ENCODE results near the gene AFMID.
"Not testable (repeated sequence)": the region's sequence is repeated elsewhere in the genome, so short reads cannot be mapped to it uniquely, and the experiment has no call there.

Gene AFMID

GRCh38 chr17:78239489-78239931, 52.3 kb downstream of the AFMID start:
- no peak for DNase-seq

DNA sequence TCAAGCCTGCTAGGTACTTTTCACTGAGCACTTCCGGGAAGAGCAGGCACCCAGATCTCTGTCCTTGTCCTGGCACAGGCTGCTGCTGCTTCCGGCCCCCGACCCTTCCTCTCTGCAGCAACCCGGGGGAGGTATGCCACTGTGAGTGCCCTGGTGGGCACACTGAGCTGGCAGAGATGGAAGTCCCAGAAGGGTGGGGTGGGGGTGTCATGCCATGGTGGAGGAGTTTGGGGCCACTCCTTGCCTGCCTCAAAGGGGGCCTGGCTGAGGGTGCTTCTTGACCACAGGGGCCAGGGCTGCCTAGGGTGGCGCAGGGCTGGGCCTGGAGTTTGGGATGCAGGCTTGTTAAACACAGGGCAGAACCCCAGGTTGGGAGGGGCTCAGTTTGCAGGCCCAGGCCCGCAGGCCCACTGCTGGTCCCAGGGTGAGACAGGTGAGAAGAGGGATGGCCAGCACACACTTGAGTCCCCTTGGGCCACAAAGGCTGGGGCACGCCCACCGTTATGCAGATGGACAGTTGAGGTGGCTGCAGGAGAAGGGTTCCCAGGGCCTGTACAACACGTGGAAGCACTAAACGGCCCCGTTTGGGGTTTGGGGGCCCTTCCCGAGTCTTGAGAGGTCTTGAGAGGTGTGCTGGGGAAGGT, 53.0 kb downstream of the AFMID start:
- no peak for DNase-seq

- DNase-seq, result no peak
Measured at GRCh38 chr17:78240839-78241238, 53.7 kb downstream of the AFMID start.

GRCh38 chr17:78241277-78242023, 54.3 kb downstream of the AFMID start:
- peak; percentile 1 for DNase-seq

GRCh38 chr17:78242024-78242742, 55.0 kb downstream of the AFMID start:
- DNase-seq, result peak; percentile 53

- no peak for DNase-seq
Measured at GRCh38 chr17:78247304-78247703, 60.1 kb downstream of the AFMID start.

DNA sequence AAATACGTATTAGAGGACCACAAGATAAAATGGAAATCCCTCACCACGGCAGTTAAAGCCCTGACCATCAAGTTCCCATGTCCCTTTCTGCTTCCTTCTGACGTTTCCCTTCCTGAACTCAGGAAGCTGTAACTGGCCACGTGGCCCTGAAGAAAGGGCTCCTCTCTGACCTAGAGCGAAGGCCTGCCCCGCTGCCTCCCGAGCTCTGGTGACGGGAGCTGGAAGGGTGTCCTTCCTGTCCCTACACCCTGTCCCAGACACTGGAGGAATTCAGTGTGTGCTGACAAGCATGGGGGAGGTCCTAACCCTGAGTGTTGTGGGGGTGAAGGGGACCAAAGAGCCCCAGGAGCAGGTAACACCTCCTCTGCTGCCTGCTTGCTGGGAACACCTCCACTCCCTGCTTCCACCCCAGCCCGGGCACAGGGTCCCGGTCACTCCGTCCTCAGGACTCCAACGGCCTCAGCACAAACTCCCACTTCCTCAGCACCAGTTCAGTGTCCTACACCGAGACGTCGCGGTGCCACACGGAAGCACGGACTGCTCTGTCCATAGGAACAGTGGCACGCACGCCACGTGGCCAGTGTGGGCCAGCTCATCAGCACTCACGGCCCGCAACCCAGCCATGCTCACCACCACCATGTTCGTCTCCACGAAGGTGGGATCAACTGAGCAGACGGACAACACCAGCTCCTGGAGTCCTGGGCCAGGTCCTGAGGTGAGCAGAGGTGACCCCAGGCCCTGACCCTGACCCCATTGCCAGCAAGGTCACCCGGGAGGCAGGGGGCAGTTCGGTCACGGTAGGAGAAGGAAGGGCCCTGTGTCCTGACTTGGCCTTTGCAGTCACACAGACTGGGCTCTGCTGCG, 61.1 kb downstream of the AFMID start:
- no peak for DNase-seq

DNA sequence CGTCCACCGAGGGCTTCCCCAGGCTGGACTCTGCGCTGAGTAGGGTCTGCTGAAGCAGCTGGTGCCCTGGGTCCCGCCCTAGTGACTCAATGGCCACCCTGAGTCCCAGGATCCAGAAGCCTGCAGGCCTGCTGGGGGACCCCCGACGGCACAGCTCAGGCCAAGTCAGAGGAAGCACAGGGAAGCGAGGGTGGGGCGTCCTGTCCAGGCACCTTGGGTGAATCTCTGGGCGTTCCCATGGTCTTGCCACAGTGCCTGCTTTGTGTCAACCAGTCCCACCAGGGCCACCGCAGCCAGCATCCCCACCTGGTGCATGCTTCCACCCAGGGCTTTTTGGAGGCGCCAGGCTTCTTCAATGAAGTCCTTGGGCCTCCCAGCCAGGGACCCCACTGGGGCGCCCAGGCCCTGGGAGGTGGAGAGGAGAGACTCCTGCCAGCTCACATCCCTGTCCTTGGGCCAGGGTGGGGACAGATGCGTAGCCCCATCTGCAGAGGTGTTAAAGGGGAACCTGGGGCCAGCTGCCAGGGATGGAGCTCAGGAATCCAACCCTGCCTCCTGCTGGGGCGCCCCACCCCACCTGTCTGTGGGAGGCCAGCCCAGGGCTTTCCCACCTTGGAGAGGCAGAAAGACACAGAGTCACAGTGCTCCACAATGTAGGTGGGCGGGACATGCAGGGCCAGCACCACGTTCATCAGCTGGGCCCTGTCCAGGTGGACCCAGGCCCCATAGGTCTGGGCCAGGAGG, 62.1 kb downstream of the AFMID start:
- DNase-seq, result no peak

DNA sequence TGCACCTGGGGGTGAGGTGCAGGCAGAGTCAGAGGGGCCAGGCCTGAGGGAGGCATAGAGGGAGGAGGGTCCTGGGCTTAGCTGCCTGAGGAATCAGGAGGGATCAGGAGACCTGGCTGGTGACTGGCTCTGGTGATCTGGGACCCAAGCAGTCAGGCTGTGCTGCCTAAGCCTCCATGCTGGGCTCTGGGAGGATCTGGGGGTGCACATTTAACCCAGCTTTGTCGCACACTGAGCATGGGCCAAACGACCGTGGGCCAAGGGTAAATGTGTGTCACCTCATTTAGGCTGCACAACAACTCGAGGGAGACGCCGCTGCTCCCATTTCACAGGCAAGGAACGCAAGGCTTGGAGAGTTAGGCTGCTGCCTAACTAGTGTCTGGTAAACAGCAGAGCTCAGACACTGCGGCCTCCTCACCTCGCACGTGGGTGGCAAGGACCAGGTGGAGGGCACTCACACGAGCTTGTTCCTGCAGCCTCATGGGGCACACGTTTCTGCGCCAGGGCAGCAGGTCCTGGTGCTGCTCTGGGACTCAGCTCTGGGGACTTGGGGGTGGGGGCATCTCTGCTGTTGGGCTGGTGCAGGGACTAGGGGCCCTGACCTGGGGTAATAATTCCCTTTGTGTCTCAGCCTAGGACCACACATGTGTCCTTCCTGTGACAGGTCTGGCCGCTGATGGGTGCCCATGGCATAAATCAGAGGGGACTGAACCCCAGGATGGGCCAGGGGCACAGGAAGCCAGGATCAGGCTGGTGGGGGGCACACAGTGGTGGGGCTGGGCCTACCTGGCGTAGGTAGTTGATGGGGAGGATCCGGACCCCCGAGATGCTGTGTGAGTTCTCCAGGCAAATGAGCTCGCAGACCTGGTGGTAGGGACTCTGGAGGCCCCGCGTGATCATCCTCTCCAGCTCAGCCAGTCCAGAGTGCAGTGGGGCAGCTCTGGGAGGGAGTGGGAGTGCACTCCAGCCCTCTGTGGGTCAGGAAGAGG, 63.0 kb downstream of the AFMID start:
- no peak for DNase-seq

DNA sequence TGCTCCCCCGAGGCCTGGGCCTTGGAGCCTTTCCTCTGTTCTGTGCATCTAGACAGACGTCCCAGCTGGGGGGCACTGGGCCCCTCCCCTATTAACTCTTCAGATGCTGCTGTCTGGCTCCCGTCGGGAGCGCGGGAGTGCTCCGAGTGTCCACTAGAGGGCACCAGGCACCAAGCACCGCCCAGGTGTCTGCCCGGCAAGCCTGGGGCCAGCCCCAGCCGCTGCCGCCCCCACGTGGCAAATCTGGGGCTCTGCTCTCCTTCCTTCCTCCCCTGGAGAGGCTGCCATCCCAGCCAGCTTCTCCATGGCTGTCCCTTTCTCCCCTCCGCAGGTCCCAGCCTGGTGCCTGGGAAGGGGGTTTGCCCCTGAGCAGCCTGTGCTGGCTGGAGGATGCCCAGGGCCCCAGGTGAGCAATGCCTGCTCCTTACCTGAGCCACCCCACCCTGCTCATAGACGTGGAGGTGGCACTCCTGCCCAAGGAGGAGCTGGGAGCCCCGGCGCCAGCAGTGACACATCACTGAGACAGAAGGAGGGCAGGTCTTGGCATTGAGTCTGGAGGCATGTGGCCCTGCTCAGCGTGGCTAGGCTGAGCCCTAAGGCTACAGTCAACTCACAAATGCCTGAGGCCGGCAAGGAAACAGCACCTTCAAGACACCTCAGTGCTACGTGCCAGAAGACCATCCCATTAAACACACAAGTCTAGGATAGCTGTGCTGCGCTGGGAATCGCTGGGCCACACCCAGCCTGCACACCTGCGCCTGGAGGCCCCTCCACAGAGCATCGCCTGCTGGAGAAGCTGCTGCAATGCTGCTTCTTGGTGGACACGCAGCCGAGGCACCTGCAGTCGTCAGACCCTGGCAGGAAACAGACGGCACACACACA, 64.0 kb downstream of the AFMID start:
- peak; percentile 72 for DNase-seq

- no peak for DNase-seq
Measured at GRCh38 chr17:78251773-78252103, 64.6 kb downstream of the AFMID start.

DNA sequence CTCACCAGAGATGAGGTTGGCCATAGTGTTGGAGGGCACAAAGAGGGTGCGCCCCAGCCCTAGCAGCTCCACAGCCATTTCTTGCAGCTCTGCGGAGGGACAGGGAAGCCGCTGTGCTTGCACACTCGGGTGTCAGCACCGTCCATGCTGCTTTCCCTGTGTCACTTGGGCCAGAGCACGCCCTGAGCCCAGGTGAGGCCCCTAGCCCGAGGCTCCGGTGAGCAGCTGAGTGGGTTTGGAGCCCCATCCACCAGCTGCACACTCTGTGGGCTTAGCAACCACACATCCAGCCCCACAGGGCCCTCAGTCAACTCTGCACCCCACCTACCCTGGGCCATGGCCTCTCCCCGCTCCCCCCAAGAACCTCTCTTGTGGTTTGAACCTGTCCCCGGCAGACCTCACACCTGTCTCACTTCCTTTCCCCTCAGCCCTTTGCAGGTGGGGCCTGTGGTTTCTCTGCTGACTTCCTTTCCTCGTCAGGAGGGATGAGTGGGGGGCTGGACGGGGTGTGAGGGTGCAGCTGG, 65.0 kb downstream of the AFMID start:
- DNase-seq, result no peak

DNA sequence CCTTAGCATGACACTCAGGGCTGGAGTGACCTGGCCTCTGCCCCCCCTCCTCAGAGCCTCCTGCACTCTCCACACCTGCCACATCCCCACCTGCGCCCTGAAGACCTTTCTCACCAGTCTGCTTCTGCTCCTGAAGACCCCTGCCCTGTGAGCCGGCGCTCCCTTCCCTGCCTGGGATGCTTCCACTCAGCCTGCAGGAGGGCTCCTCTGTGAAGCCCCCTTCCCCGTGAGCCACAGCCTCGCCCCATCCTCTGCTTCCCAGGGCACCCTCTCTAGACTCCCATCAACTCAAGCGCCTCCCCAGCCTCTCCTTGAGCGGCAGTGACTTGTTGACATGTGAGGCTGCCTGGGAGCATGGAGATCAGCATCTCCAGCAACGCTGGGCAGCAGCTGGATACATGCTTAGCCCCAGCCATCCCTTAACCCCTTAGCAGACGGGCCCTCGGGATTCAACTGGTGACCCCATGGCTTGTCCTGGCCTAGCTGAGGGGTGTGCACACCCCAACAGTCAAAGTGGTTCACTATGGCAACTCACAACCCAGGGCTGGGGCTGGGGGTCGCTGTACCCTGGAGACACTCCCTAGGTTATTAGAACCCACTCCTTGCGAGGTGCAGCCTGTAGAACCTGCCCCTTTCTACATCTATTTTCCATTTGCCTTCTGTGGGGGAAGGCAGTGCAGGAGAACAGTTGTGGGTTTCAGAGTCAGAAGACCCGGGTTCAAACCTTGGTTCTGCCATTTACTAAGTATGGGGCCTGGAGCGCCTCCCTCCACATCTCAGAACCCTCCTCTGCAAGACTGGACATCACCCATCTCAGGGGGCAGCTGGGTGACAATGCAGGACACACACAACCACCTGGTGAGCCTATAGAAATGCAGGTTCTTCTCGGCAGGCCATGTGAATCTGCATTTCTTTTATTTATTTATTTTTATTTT, 65.8 kb downstream of the AFMID start:
- no peak for DNase-seq

GRCh38 chr17:78253636-78253945, 66.4 kb downstream of the AFMID start:
- not testable (repeated sequence) for DNase-seq

DNA sequence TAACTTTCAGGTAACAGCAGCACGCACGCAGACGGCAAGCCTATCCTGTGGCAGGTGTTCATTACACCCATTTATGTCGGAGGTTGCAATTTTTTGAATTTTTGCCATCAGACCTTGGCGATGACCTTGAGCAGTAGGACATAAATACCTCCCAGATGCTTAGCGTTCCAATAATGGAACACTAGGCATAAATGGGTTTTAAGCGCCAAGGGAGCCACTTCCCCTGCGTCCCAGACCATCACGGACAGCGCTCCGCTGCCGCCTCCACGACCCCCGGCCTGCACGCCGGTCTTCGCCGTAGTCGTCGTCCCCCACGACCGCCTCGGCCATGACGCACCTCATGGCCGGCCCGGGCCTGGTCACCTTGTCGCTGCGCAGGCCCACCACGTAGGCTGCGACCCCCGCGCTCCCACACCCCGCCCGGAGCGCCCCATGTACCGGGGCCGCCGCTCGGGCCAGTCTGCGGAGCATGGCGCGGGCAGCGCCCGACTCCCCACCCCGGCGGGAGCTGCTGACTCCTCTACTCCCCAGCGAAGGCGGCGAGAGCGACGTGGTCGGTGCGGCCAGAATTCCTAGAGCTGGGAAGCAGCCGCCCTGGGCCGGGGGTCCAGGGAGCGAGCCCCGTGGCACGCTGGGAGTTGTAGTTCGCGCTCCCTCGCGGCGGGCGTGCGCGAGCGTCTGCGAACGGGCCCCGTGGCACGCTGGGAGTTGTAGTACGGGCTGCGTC, 66.9 kb downstream of the AFMID start:
- peak; percentile 72 for DNase-seq

GRCh38 chr17:78255029-78255656, 68.0 kb downstream of the AFMID start:
- DNase-seq, result no peak

DNA sequence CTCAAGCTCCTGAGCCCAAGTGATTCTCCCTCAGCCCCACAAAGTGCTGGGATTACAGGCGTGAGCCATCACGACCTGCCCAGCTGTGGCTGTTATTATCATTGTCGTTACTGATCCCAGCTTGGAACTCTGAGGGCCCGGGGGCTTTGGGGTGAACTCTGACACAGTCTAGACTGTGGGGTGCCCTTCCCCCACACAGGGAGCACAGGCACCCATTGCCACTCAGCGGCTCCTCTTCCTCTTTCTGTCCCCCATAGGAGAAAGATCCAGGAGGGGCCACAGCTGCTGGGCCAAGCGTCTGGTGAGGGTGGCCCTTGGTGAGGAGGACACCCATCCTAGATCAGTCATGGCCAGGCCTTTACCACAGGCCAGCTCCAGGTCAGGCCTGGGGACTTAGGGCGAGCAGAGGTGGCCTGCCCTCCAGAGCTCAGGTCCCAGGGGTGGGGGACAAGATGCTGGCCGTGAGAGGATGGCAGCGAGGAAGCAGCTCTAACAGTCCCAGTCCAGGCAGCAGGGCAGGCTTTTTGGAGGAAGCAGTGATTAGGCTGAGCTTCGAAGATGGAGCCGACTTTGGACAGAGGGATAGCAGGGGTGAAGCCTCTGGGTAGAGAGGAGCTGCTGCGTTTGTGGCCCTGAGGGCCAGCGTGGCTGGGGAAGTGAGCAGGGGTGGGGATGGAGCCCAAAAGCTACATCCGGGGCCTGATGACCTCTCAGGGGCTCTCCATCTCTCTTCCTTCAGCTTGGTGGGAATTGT, 69.0 kb downstream of the AFMID start:
- DNase-seq, result no peak

Measured in kidney glomerular epithelial cell (primary cell).